ENCODE results near the gene ATXN10.
A peak's percentile ranks its signal among the peaks of the same experiment; 100 is the strongest.

The ATXN10 gene

GRCh38 chr22:45683680-45684079, 12.0 kb downstream of the ATXN10 start:
- Histone ChIP-seq H3K27me3 (ENCODE audit: insufficient read depth, low read length) (no peaks in the 10 kb centered on the region), H4K20me1 (ENCODE audit: insufficient read depth, low read length) (no peaks in the 10 kb centered on the region), H3K27ac (ENCODE audit: low read depth, low read length, poor library complexity, severe bottlenecking) (peak overlapping the region; percentile 83), H3K9me2 (ENCODE audit: low read depth, low read length) (no peaks in the 10 kb centered on the region), H3K4me2 (ENCODE audit: low read length) (peak overlapping the region; percentile 42), H3K79me2 (ENCODE audit: insufficient read depth, low read length) (peaks cover 91% of the 10 kb centered on the region), H3F3A (ENCODE audit: insufficient read depth, low read length) (no peaks in the 10 kb centered on the region), H3K36me3 (ENCODE audit: insufficient read depth, low read length) (peaks cover 31% of the 10 kb centered on the region), H3K9ac (ENCODE audit: low read length) (no peak overlapping the region; the same call in 1 of the 2 replicates), H3K9me3 (ENCODE audit: low read length) (no peaks in the 10 kb centered on the region), H2AFZ (ENCODE audit: low read length) (no peak overlapping the region), H3K4me3 (ENCODE audit: low read depth, low read length, poor library complexity, severe bottlenecking) (peak overlapping the region; percentile 2), H3K4me1 (ENCODE audit: insufficient read depth, low read length, severe bottlenecking) (peaks cover 64% of the 10 kb centered on the region)
- no peak for TF ChIP-seq CTCF (IDR thresholded peaks at IDR 0.05; ENCODE audit: low read length)
- TF ChIP-seq EZH2 (IDR thresholded peaks at IDR 0.05; ENCODE audit: borderline replicate concordance, low read length): no peak

GRCh38 chr22:45684169-45684568, 12.5 kb downstream of the ATXN10 start:
- H3K9ac ChIP-seq (ENCODE audit: low read length): peak overlapping the region; percentile 29
- H3K4me1 ChIP-seq (ENCODE audit: insufficient read depth, low read length, severe bottlenecking): peaks cover 61% of the 10 kb centered on the region
- H3K79me2 ChIP-seq (ENCODE audit: insufficient read depth, low read length): peaks cover 91% of the 10 kb centered on the region
- peak overlapping the region; percentile 42 for H3K4me2 ChIP-seq (ENCODE audit: low read length)
- no peaks in the 10 kb centered on the region for H3K9me2 ChIP-seq (ENCODE audit: low read depth, low read length)
- no peak overlapping the region for H2AFZ ChIP-seq (ENCODE audit: low read length)
- no peak for TF ChIP-seq EZH2 (IDR thresholded peaks at IDR 0.05; ENCODE audit: borderline replicate concordance, low read length)
- no peak for TF ChIP-seq CTCF (IDR thresholded peaks at IDR 0.05; ENCODE audit: low read length)
- peak overlapping the region; percentile 2 for H3K4me3 ChIP-seq (ENCODE audit: low read depth, low read length, poor library complexity, severe bottlenecking)
- peak overlapping the region; percentile 83 for H3K27ac ChIP-seq (ENCODE audit: low read depth, low read length, poor library complexity, severe bottlenecking)
- H4K20me1 ChIP-seq (ENCODE audit: insufficient read depth, low read length): no peaks in the 10 kb centered on the region
- H3F3A ChIP-seq (ENCODE audit: insufficient read depth, low read length): no peaks in the 10 kb centered on the region
- H3K27me3 ChIP-seq (ENCODE audit: insufficient read depth, low read length): no peaks in the 10 kb centered on the region
- peaks cover 36% of the 10 kb centered on the region for H3K36me3 ChIP-seq (ENCODE audit: insufficient read depth, low read length)
- no peaks in the 10 kb centered on the region for H3K9me3 ChIP-seq (ENCODE audit: low read length)

GRCh38 chr22:45684752-45685574, 13.3 kb downstream of the ATXN10 start:
- Histone ChIP-seq H3K9ac (ENCODE audit: low read length) (peak overlapping the region; percentile 29), H3K4me2 (ENCODE audit: low read length) (peak overlapping the region; percentile 42; the same call in 1 of the 2 replicates), H3K27ac (ENCODE audit: low read depth, low read length, poor library complexity, severe bottlenecking) (peak overlapping the region; percentile 83), H3K4me3 (ENCODE audit: low read depth, low read length, poor library complexity, severe bottlenecking) (no peak overlapping the region), H3F3A (ENCODE audit: insufficient read depth, low read length) (no peaks in the 10 kb centered on the region), H3K4me1 (ENCODE audit: insufficient read depth, low read length, severe bottlenecking) (peaks cover 53% of the 10 kb centered on the region), H4K20me1 (ENCODE audit: insufficient read depth, low read length) (no peaks in the 10 kb centered on the region), H3K9me2 (ENCODE audit: low read depth, low read length) (no peaks in the 10 kb centered on the region), H3K27me3 (ENCODE audit: insufficient read depth, low read length) (no peaks in the 10 kb centered on the region), H3K36me3 (ENCODE audit: insufficient read depth, low read length) (peaks cover 44% of the 10 kb centered on the region), H3K79me2 (ENCODE audit: insufficient read depth, low read length) (peaks cover 90% of the 10 kb centered on the region), H3K9me3 (ENCODE audit: low read length) (no peaks in the 10 kb centered on the region), H2AFZ (ENCODE audit: low read length) (no peak overlapping the region)
- TF ChIP-seq CTCF (IDR thresholded peaks at IDR 0.05; ENCODE audit: low read length) (no peak), EZH2 (IDR thresholded peaks at IDR 0.05; ENCODE audit: borderline replicate concordance, low read length) (no peak)

Measured in OCI-LY1 (cell line).